Ishikawa (cell line): Measurements from ENCODE around the gene ST7.

Source experiments
- CEBPB ChIP-seq: IDR thresholded peaks from 2 replicates; pipeline ENCODE4 v1.6.1; 2012
- CREB1 ChIP-seq: IDR thresholded peaks from 2 replicates; pipeline ENCODE4 v1.6.1; 2012; ENCODE audit warnings: low read depth
- EGR1 ChIP-seq: IDR thresholded peaks from 2 replicates; pipeline ENCODE4 v1.6.1; 2012
- EP300 ChIP-seq: IDR thresholded peaks from 2 replicates; pipeline ENCODE4 v1.6.1; 2012; ENCODE audit warnings: borderline replicate concordance
- FOXM1 ChIP-seq: IDR thresholded peaks from 2 replicates; pipeline ENCODE4 v1.6.1; 2012; ENCODE audit warnings: low read depth, borderline replicate concordance
- MAX ChIP-seq: IDR thresholded peaks from 2 replicates; pipeline ENCODE4 v1.6.1; 2012
- NFIC ChIP-seq: IDR thresholded peaks from 2 replicates; pipeline ENCODE4 v1.6.1; 2012
- RAD21 ChIP-seq: IDR thresholded peaks from 2 replicates; pipeline ENCODE4 v1.6.1; 2012; ENCODE audit warnings: low read depth
- REST ChIP-seq: IDR thresholded peaks from 2 replicates; pipeline ENCODE4 v1.6.1; 2012; ENCODE audit warnings: low read depth, mild to moderate bottlenecking
- TAF1 ChIP-seq: IDR thresholded peaks from 2 replicates; pipeline ENCODE4 v1.6.1; 2012; ENCODE audit warnings: low read depth, mild to moderate bottlenecking
- TCF12 ChIP-seq: IDR thresholded peaks from 2 replicates; pipeline ENCODE4 v1.6.1; 2012; ENCODE audit warnings: low read depth
- TEAD4 ChIP-seq: IDR thresholded peaks from 2 replicates; pipeline ENCODE4 v1.6.1; 2012
- USF1 ChIP-seq: IDR thresholded peaks from 2 replicates; pipeline ENCODE4 v1.6.1; 2012
- YY1 ChIP-seq: IDR thresholded peaks from 2 replicates; pipeline ENCODE4 v1.6.1; 2012; ENCODE audit warnings: low read depth
- ZBTB7A ChIP-seq: IDR thresholded peaks from 2 replicates; pipeline ENCODE4 v1.6.1; 2012; ENCODE audit warnings: low read depth

The ST7 gene

GRCh38 chr7:117047496-117047895, 94.2 kb downstream of the ST7 start:
- TF ChIP-seq RAD21 (no peak), CEBPB (no peak), ZBTB7A (no peak), USF1 (no peak), TEAD4 (no peak), YY1 (no peak), EGR1 (no peak), TAF1 (no peak), REST (no peak), CREB1 (no peak), NFIC (no peak), EP300 (no peak), FOXM1 (no peak), TCF12 (no peak), MAX (no peak)

GRCh38 chr7:117048114-117048866, 95.0 kb downstream of the ST7 start:
- no peak for TF ChIP-seq REST
- no peak for TF ChIP-seq TEAD4
- TF ChIP-seq ZBTB7A = no peak
- TF ChIP-seq CREB1 = no peak
- TF ChIP-seq USF1 = no peak
- no peak for TF ChIP-seq TAF1
- no peak for TF ChIP-seq TCF12
- TF ChIP-seq CEBPB = no peak
- no peak for TF ChIP-seq RAD21
- no peak for TF ChIP-seq NFIC
- no peak for TF ChIP-seq EGR1
- TF ChIP-seq MAX = no peak
- TF ChIP-seq EP300 = no peak
- no peak for TF ChIP-seq FOXM1
- no peak for TF ChIP-seq YY1

- TF ChIP-seq NFIC (no peak), USF1 (no peak), TAF1 (no peak), REST (no peak), CREB1 (no peak), TCF12 (no peak), MAX (no peak), RAD21 (no peak), TEAD4 (no peak), EP300 (no peak), ZBTB7A (no peak), YY1 (no peak), EGR1 (no peak), CEBPB (no peak)
These were observed 95.6 kb downstream of the ST7 start for GRCh38 chr7:117048882-117049281.
